Mesothelial cell of epicardium (in vitro differentiated cells): ENCODE measurements around the gene TRPM5. TPM values are rescaled to one million over a fixed set of nuclear protein-coding genes. Genes with fewer than 3 reads are reported as not detected.

Experiments
- DNase-seq, 2 experiments: peaks; one replicate each; pipeline ENCODE4 v3.0.0; 2021; ENCODE audit warnings: low spot score in 2 of 2; ENCODE audit not compliant: unreplicated experiment in 2 of 2
- H3K27ac Mint-ChIP-seq: 2 replicates; pipeline ENCODE4 v1.8.0; 2021; ENCODE audit warnings: mixed read lengths
- H3K27me3 Mint-ChIP-seq: 2 replicates; pipeline ENCODE4 v1.8.0; 2021; ENCODE audit warnings: low read depth, mixed read lengths
- H3K36me3 Mint-ChIP-seq: 2 replicates; pipeline ENCODE4 v1.8.0; 2021; ENCODE audit warnings: mixed read lengths
- H3K4me1 Mint-ChIP-seq: 2 replicates; pipeline ENCODE4 v1.8.0; 2021; ENCODE audit warnings: mixed read lengths
- H3K4me3 Mint-ChIP-seq: 2 replicates; pipeline ENCODE4 v1.8.0; 2021; ENCODE audit warnings: mild to moderate bottlenecking, moderate library complexity, mixed read lengths
- H3K9me3 Mint-ChIP-seq: 2 replicates; pipeline ENCODE4 v1.8.0; 2021; ENCODE audit warnings: mixed read lengths
- CTCF ChIP-seq: fragments of 200-600 bp; sonication (generic); IDR thresholded peaks from one replicate; pipeline ENCODE4 v1.5.0; 2021; ENCODE audit warnings: antibody characterized with exemption; ENCODE audit not compliant: unreplicated experiment
- total RNA-seq: library from RNA; stranded (reverse); gene quantifications from 3 replicates; pipeline ENCODE4 v1.2.1, GENCODE V29; 2021

Gene TRPM5
- total RNA-seq, 1 donor from 2014 or later: 6.9 TPM

GRCh38 chr11:2462986-2463765, 18.9 kb upstream of the TRPM5 start:
- Mint-ChIP-seq H3K27ac (no peak overlapping the region), H3K4me1 (peaks cover 9% of the 10 kb centered on the region), H3K27me3 (peaks cover 25% of the 10 kb centered on the region), H3K36me3 (no peaks in the 10 kb centered on the region), H3K9me3 (no peaks in the 10 kb centered on the region), H3K4me3 (no peak overlapping the region)
- no peak for TF ChIP-seq CTCF
- DNase-seq: peak in 1 of 2 experiments; percentile 28

- Mint-ChIP-seq H3K27ac (no peak overlapping the region), H3K36me3 (no peaks in the 10 kb centered on the region), H3K27me3 (peaks cover 29% of the 10 kb centered on the region), H3K9me3 (no peaks in the 10 kb centered on the region), H3K4me1 (peaks cover 9% of the 10 kb centered on the region), H3K4me3 (no peak overlapping the region)
- no peak for DNase-seq
- TF ChIP-seq CTCF: no peak
Observed at GRCh38 chr11:2462543-2462985, 18.2 kb upstream of the TRPM5 start.

- Mint-ChIP-seq H3K9me3 (no peaks in the 10 kb centered on the region), H3K4me1 (peaks cover 9% of the 10 kb centered on the region), H3K36me3 (no peaks in the 10 kb centered on the region), H3K27me3 (peaks cover 31% of the 10 kb centered on the region), H3K4me3 (no peak overlapping the region), H3K27ac (no peak overlapping the region)
- no peak for TF ChIP-seq CTCF
- DNase-seq: peak in 1 of 2 experiments; percentile 33
Observed at GRCh38 chr11:2461956-2462542, 17.7 kb upstream of the TRPM5 start.

- peaks cover 9% of the 10 kb centered on the region for H3K4me1 Mint-ChIP-seq
- no peaks in the 10 kb centered on the region for H3K36me3 Mint-ChIP-seq
- no peaks in the 10 kb centered on the region for H3K9me3 Mint-ChIP-seq
- H3K4me3 Mint-ChIP-seq: no peak overlapping the region
- peak in 1 of 2 experiments; percentile 38 for DNase-seq
- peaks cover 32% of the 10 kb centered on the region for H3K27me3 Mint-ChIP-seq
- H3K27ac Mint-ChIP-seq: peak overlapping the region; percentile 71
- TF ChIP-seq CTCF: no peak
Observed at GRCh38 chr11:2461253-2461955, 17.1 kb upstream of the TRPM5 start.

GRCh38 chr11:2460540-2461252, 16.4 kb upstream of the TRPM5 start:
- H3K27me3 Mint-ChIP-seq: peaks cover 33% of the 10 kb centered on the region
- DNase-seq: peak in 1 of 2 experiments; percentile 24
- H3K27ac Mint-ChIP-seq: peak overlapping the region; percentile 71
- peaks cover 2% of the 10 kb centered on the region for H3K9me3 Mint-ChIP-seq
- no peak overlapping the region for H3K4me3 Mint-ChIP-seq
- no peak for TF ChIP-seq CTCF
- H3K4me1 Mint-ChIP-seq: peaks cover 9% of the 10 kb centered on the region
- H3K36me3 Mint-ChIP-seq: no peaks in the 10 kb centered on the region
